Mucosa of descending colon (tissue), 3 donors: ENCODE data around the gene TMEM234. TPM values are rescaled to one million over a fixed set of nuclear protein-coding genes. Genes with fewer than 3 reads are reported as not detected.

Experiments used
- ATAC-seq: fragments of 200-7000 bp; cut with Tn5 transposase; one replicate; pipeline ENCODE4 v1.9.1; 2020; ENCODE audit warnings: mild to moderate bottlenecking, moderate library complexity
- DNase-seq, 3 donors: peaks; one replicate each; pipeline ENCODE4 v3.0.0-alpha.2; 2020
- H3K36me3 ChIP-seq: fragments of 200-600 bp; one replicate; pipeline ENCODE4 v1.8.0; 2021; ENCODE audit warnings: low read depth, mild to moderate bottlenecking
- H3K4me1 ChIP-seq: fragments of 200-600 bp; one replicate; pipeline ENCODE4 v1.8.0; 2021; ENCODE audit warnings: low read depth, mild to moderate bottlenecking
- H3K4me3 ChIP-seq: fragments of 200-600 bp; one replicate; pipeline ENCODE4 v1.8.0; 2021; ENCODE audit warnings: mild to moderate bottlenecking
- H3K9me3 ChIP-seq: fragments of 200-600 bp; one replicate; pipeline ENCODE4 v1.8.0; 2021; ENCODE audit warnings: mild to moderate bottlenecking
- intact Hi-C, 2 donors: fragments of 100-400 bp; cut with DNase I in 1 of 2; cut with micrococcal nuclease in 1 of 2; formaldehyde crosslinking; loops; one replicate each; pipeline versions ENCODE4 v1.11.0 to v1.11.1; 2022; cut with DNase I, micrococcal nuclease
- total RNA-seq, 3 donors: library from RNA; stranded (reverse); fragmentation: NEBNext Ultra II Directional in 2 of 3; extraction: Animal tissue kit (Norgen Biotek cat#: 25700) in 2 of 3; gene quantifications; one replicate each; pipeline versions ENCODE4 v1.2.1 to v1.2.4, GENCODE V29; 2021 to 2023
- TF ChIP-seq, protein P1 (sequence below): fragments of 200-600 bp; IDR thresholded peaks from one replicate; pipeline ENCODE4 v1.8.0; 2022; ENCODE audit warnings: antibody characterized with exemption, mild to moderate bottlenecking
- donor health status: DM: no; HTN: no; CAD: no; lungs with moderate emphysema.
- donor health status: DM: no; HTN: no; CAD: no.
- donor health status: DM: no; HTN: yes; CAD: no.

Gene TMEM234
- total RNA-seq, 3 donors from 2014 or later, result 21.1 to 35.6 (median 28.0) TPM

DNA sequence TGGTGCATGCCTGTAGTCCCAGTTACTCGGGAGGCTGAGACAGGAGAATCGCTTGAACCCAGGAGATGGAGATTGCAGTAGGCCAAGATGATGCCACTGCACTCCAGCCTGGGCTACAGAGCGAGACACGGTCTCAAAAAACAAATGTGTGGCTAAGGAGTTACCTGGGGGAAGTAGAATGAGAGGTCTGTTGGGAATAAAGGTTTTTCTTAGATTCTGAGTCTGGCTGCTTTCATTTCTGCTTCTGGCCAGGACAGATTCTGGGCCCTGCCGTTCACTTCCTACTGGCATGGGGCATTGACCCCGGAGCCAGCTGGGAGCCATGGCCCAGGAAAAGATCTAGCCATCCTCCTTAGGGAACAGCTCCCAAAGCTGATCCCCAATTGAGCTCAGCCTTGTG is 13.7 kb downstream of the TMEM234 start:
- H3K4me1 ChIP-seq, result peaks cover 16% of the 10 kb centered on the region
- H3K4me3 ChIP-seq, result no peak overlapping the region
- TF ChIP-seq, protein P1, sequence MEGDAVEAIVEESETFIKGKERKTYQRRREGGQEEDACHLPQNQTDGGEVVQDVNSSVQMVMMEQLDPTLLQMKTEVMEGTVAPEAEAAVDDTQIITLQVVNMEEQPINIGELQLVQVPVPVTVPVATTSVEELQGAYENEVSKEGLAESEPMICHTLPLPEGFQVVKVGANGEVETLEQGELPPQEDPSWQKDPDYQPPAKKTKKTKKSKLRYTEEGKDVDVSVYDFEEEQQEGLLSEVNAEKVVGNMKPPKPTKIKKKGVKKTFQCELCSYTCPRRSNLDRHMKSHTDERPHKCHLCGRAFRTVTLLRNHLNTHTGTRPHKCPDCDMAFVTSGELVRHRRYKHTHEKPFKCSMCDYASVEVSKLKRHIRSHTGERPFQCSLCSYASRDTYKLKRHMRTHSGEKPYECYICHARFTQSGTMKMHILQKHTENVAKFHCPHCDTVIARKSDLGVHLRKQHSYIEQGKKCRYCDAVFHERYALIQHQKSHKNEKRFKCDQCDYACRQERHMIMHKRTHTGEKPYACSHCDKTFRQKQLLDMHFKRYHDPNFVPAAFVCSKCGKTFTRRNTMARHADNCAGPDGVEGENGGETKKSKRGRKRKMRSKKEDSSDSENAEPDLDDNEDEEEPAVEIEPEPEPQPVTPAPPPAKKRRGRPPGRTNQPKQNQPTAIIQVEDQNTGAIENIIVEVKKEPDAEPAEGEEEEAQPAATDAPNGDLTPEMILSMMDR, result no peak
- DNase-seq, result no peak
- peak; percentile 16 for ATAC-seq
- intact Hi-C loops, result no loop called here
- H3K36me3 ChIP-seq, result no peaks in the 10 kb centered on the region
- H3K9me3 ChIP-seq, result no peaks in the 10 kb centered on the region

GRCh38 chr1:32205401-32206370 is 16.5 kb downstream of the TMEM234 start, which contains the start of gene IQCC:
TSS of gene IQCC (plus strand) at chr1:32205671. CDS start at chr1:32205682, 11 bp downstream.
- H3K9me3 ChIP-seq, result no peaks in the 10 kb centered on the region
- TF ChIP-seq, protein P1, result no peak
- peak; percentile 80 for ATAC-seq
- intact Hi-C loops, result no loop called here
- H3K4me3 ChIP-seq, result peak within 1 kb of the TSS; percentile 7
- H3K4me1 ChIP-seq, result peaks cover 22% of the 10 kb centered on the region
- DNase-seq, result peak; percentile 89 to 92 (median 91)
- no peaks in the 10 kb centered on the region for H3K36me3 ChIP-seq

DNA sequence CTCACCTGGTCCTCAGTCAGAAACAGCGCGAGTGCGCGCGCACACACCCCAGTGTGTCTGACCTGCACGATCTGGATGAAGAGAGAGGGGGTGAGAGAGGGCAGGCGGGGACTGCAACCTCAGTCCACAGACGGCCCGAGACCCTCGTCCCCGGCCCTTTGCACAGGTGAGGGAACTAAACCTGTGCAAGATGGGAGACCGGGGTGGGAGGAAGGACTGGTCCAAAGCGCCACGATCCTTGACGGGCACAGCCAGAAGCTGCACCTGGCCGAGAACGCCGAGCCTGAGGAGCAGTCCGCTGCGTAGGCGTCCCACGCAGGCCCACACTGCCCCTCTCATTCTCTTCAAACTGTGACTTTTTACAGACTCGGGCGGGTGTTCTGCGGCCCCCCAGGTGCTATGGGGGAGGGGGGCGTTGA is 17.2 kb downstream of the TMEM234 start:
- no peak overlapping the region for H3K4me3 ChIP-seq
- no peaks in the 10 kb centered on the region for H3K36me3 ChIP-seq
- no peaks in the 10 kb centered on the region for H3K9me3 ChIP-seq
- DNase-seq (peak in 2 of 3 donors; percentile 55 to 62), ATAC-seq (peak; percentile 13)
- TF ChIP-seq, protein P1, result no peak
- intact Hi-C loops, result no loop called here
- peaks cover 22% of the 10 kb centered on the region for H3K4me1 ChIP-seq

DNA sequence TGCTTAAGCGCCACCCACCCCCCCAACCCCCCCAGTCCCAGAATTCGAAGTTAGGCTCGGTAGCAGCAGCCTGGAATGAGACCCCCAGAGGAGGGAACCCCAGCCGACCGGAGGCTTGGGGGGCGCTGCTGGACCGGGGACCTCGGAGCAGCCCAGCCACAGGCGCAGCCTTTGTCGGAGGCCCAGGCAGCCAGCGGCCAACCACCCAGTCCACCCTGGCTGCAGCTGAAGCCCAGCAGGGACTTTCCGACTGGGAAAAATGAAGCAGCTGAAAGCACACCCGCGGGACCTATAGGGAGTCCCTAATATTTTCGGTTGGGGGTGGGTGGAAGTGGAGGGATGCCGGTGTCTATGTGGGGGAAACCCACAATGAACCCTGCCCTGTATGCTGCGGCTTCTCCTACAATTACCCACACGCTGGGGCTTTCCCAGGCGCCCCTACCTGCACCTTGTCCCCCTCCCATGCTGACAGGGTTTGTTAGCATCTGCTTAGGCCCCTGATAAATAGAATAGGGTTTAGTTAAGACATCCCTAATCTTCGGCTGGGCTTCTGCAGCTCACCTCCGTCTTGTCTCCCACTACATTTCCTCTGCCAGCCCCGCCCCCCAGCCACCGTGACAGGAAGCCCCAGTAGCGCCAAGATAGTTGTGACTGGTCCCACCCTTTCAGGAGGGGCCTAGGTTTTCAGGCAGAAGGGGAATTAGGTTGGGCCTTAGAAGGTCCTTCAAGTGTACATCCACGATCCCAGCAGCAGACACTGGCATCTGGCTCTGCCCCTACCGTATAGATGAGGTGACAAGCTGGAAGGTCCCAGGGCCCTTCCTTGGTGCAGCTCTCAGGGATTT is 20.9 kb downstream of the TMEM234 start:
- DNase-seq (peak; percentile 77 to 89 (median 80)), ATAC-seq (peak; percentile 27)
- TF ChIP-seq, protein P1, result no peak
- Histone ChIP-seq H3K4me1 (peaks cover 13% of the 10 kb centered on the region), H3K9me3 (no peaks in the 10 kb centered on the region), H3K36me3 (no peaks in the 10 kb centered on the region), H3K4me3 (peak overlapping the region; percentile 18)
- intact Hi-C loops, result no loop called here

GRCh38 chr1:32200226-32201010 is 21.7 kb downstream of the TMEM234 start, which contains the start of gene CCDC28B:
TSS of gene CCDC28B (plus strand) at chr1:32200595. CDS start at chr1:32201936, 1,341 bp downstream.
- peaks cover 11% of the 10 kb centered on the region for H3K4me1 ChIP-seq
- TF ChIP-seq, protein P1, result no peak
- peak; percentile 49 for ATAC-seq
- no peaks in the 10 kb centered on the region for H3K9me3 ChIP-seq
- DNase-seq, result peak; percentile 59 to 80 (median 68)
- H3K4me3 ChIP-seq, result peak within 1 kb of the TSS; percentile 18
- intact Hi-C loops, result no loop called here
- no peaks in the 10 kb centered on the region for H3K36me3 ChIP-seq
